ENCODE data around the gene VENTX. TPM values are rescaled to one million over a fixed set of nuclear protein-coding genes. Genes with fewer than 3 reads are reported as not detected.
A peak's percentile ranks its signal among the peaks of the same experiment; 100 is the strongest.

Gene VENTX
- total RNA-seq, 1 donor = not detected

- H3K4me3 ChIP-seq (ENCODE audit: low read depth, low read length) = no peak overlapping the region
- DNase-seq (ENCODE audit: low read depth) = peak; percentile 32
- peak; percentile 50 for TF ChIP-seq CTCF (IDR thresholded peaks at IDR 0.05; ENCODE audit: insufficient read depth, low read length)
Measured at GRCh38 chr10:133257489-133258065, 19.9 kb downstream of the VENTX start.

- H3K4me3 ChIP-seq (ENCODE audit: low read depth, low read length) = no peak overlapping the region
- no peak for DNase-seq (ENCODE audit: low read depth)
- no peak for TF ChIP-seq CTCF (IDR thresholded peaks at IDR 0.05; ENCODE audit: insufficient read depth, low read length)
Measured at GRCh38 chr10:133258066-133258817, 20.6 kb downstream of the VENTX start.

GRCh38 chr10:133258818-133259601, 21.4 kb downstream of the VENTX start:
- H3K4me3 ChIP-seq (ENCODE audit: low read depth, low read length) = no peak overlapping the region
- DNase-seq (ENCODE audit: low read depth) = peak; percentile 99
- no peak for TF ChIP-seq CTCF (IDR thresholded peaks at IDR 0.05; ENCODE audit: insufficient read depth, low read length)

GRCh38 chr10:133259602-133259989, 21.9 kb downstream of the VENTX start:
- no peak for TF ChIP-seq CTCF (IDR thresholded peaks at IDR 0.05; ENCODE audit: insufficient read depth, low read length)
- DNase-seq (ENCODE audit: low read depth) = no peak
- H3K4me3 ChIP-seq (ENCODE audit: low read depth, low read length) = no peak overlapping the region

- DNase-seq (ENCODE audit: low read depth) = no peak
- peak overlapping the region; percentile 65 for H3K4me3 ChIP-seq (ENCODE audit: low read depth, low read length)
- no peak for TF ChIP-seq CTCF (IDR thresholded peaks at IDR 0.05; ENCODE audit: insufficient read depth, low read length)
Measured at GRCh38 chr10:133260895-133261725, 23.5 kb downstream of the VENTX start.

GRCh38 chr10:133261726-133262325, 24.2 kb downstream of the VENTX start:
- peak overlapping the region; percentile 65 for H3K4me3 ChIP-seq (ENCODE audit: low read depth, low read length)
- TF ChIP-seq CTCF (IDR thresholded peaks at IDR 0.05; ENCODE audit: insufficient read depth, low read length) = no peak
- DNase-seq (ENCODE audit: low read depth) = peak; percentile 43
